Esophagus squamous epithelium (tissue), 4 donors: ENCODE measurements around the gene AGO1.

ENCODE experiments used
- POLR2A ChIP-seq, 4 donors: fragments of 450-650 bp; IDR thresholded peaks; one replicate each; pipeline ENCODE4 v1.6.1; 2017; ENCODE audit warnings: antibody characterized with exemption in 4 of 4, mild to moderate bottlenecking in 4 of 4, moderate library complexity in 3 of 4
- TF ChIP-seq, protein P1 (sequence below), 6 experiments: fragments of 450-650 bp in 4 of 6; fragments of 200-600 bp in 2 of 6; sonication (generic) in 2 of 6; IDR thresholded peaks; one replicate each; pipeline ENCODE4 v1.5.1; 2016 to 2019; ENCODE audit warnings: antibody characterized with exemption in 6 of 6, mild to moderate bottlenecking in 4 of 6, moderate library complexity in 4 of 6

DNA sequence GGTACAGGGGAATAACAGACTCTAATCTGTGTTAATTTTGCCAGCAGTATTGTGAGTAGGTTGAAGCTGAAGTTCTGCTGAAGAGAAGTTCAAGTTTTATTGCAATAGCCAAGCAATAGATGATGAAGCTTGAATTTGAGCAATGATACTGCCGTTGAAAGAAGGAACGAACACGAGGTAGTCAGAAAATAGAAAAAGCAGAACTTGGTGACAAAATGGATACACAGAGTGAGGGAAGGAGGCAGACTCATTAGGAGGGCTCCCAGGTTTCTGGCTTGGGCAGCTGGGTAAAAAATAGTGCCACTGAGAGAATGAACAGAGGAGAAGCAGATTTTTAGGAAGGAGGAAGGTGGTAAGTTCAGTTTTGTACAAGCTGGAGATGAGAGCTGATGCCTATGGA is 22.3 kb upstream of the AGO1 start:
- TF ChIP-seq, protein P1, sequence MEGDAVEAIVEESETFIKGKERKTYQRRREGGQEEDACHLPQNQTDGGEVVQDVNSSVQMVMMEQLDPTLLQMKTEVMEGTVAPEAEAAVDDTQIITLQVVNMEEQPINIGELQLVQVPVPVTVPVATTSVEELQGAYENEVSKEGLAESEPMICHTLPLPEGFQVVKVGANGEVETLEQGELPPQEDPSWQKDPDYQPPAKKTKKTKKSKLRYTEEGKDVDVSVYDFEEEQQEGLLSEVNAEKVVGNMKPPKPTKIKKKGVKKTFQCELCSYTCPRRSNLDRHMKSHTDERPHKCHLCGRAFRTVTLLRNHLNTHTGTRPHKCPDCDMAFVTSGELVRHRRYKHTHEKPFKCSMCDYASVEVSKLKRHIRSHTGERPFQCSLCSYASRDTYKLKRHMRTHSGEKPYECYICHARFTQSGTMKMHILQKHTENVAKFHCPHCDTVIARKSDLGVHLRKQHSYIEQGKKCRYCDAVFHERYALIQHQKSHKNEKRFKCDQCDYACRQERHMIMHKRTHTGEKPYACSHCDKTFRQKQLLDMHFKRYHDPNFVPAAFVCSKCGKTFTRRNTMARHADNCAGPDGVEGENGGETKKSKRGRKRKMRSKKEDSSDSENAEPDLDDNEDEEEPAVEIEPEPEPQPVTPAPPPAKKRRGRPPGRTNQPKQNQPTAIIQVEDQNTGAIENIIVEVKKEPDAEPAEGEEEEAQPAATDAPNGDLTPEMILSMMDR (IDR thresholded peaks at IDR 0.05): no peak
- TF ChIP-seq POLR2A (IDR thresholded peaks at IDR 0.05): no peak
